ENCODE measurements around the gene INPP5J. TPM values are rescaled to one million over a fixed set of nuclear protein-coding genes. Genes with fewer than 3 reads are reported as not detected.
"Not testable (repeated sequence)": the region's sequence is repeated elsewhere in the genome, so short reads cannot be mapped to it uniquely, and the experiment has no call there.

INPP5J gene
- total RNA-seq, 1 experiment from 2014 or later = 4.2 TPM

DNA sequence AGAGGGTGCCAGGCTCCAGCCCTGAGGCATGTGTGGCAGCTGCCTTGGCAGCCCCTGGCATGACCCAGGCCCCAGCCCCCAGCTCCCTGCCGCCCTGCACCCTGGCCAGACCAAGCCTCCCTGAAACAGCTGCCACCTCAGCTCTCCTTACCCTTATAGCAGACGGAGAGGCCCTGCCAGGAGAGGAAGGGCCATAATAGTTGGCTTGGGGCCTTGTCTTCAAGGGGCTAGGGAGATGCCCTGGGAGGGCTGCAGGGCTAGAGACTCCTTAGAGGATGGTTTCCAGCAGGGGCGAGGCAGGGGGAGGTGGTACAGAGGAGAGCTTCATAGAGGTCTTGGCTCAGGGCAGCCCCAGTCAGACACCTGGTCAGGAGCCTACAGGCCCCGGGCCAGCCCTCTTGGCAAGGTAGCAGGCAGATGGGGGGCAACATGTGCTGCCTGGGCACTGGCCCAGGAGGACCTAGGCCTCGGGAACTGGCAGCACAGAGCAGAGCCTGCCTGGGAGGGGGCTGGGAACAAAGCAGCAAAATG is 28.7 kb upstream of the INPP5J start:
- intact Hi-C loops (cut with micrococcal nuclease; ENCODE audit: unreplicated experiment) = no loop called here
- no peaks in the 10 kb centered on the region for H3K9me3 Mint-ChIP-seq (ENCODE audit: low read depth, unreplicated experiment)
- H3K27ac Mint-ChIP-seq (ENCODE audit: unreplicated experiment) = no peak overlapping the region
- no TSS peak for BruUV-seq (replicated peaks)
- peaks cover 5% of the 10 kb centered on the region for H3K36me3 Mint-ChIP-seq (ENCODE audit: insufficient read depth, unreplicated experiment)
- TF ChIP-seq, protein P1, sequence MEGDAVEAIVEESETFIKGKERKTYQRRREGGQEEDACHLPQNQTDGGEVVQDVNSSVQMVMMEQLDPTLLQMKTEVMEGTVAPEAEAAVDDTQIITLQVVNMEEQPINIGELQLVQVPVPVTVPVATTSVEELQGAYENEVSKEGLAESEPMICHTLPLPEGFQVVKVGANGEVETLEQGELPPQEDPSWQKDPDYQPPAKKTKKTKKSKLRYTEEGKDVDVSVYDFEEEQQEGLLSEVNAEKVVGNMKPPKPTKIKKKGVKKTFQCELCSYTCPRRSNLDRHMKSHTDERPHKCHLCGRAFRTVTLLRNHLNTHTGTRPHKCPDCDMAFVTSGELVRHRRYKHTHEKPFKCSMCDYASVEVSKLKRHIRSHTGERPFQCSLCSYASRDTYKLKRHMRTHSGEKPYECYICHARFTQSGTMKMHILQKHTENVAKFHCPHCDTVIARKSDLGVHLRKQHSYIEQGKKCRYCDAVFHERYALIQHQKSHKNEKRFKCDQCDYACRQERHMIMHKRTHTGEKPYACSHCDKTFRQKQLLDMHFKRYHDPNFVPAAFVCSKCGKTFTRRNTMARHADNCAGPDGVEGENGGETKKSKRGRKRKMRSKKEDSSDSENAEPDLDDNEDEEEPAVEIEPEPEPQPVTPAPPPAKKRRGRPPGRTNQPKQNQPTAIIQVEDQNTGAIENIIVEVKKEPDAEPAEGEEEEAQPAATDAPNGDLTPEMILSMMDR (IDR thresholded peaks at IDR 0.05; ENCODE audit: unreplicated experiment) = no peak
- no peak for DNase-seq
- H3K27me3 Mint-ChIP-seq (ENCODE audit: unreplicated experiment) = no peaks in the 10 kb centered on the region
- CTCF ChIA-PET = interaction anchor here (1.4 kb wide), 1 partner anchor 9 kb away, joined by 5 read pairs; no protein-coding TSS in a partner anchor
- no peak overlapping the region for H3K4me3 Mint-ChIP-seq (ENCODE audit: low read depth, unreplicated experiment)
- no peaks in the 10 kb centered on the region for H3K4me1 Mint-ChIP-seq (ENCODE audit: low read depth, unreplicated experiment)

DNA sequence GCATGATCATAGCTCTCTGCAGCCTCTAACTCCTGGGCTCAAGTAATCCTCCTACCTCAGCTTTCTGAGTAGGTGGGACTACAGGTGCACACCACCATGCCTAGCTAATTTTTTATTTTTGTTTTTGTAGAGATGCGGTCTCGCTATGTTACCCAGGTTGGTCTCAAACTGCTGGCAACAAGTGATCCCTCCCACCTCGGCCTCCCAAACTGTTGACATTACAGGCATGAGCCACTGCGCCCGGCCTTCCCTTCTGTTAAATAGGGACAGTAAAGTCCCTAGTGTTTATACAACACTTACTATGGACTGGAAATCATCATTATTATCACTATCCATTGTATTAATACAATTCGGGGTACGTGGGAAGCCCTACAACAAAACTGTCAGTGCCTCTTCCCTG is 28.0 kb upstream of the INPP5J start:
- Mint-ChIP-seq H3K4me1 (ENCODE audit: low read depth, unreplicated experiment) (no peaks in the 10 kb centered on the region), H3K27me3 (ENCODE audit: unreplicated experiment) (no peaks in the 10 kb centered on the region), H3K9me3 (ENCODE audit: low read depth, unreplicated experiment) (no peaks in the 10 kb centered on the region), H3K4me3 (ENCODE audit: low read depth, unreplicated experiment) (no peak overlapping the region), H3K36me3 (ENCODE audit: insufficient read depth, unreplicated experiment) (peaks cover 5% of the 10 kb centered on the region), H3K27ac (ENCODE audit: unreplicated experiment) (no peak overlapping the region)
- DNase-seq = no peak
- no TSS peak for BruUV-seq (replicated peaks)
- intact Hi-C loops (cut with micrococcal nuclease; ENCODE audit: unreplicated experiment) = no loop called here
- CTCF ChIA-PET = interaction anchor here (1.4 to 1.8 kb wide), 2 partner anchors 8 to 13 kb away, joined by 5 to 8 read pairs; partner anchors contain the start of gene SELENOM
- TF ChIP-seq, protein P1 (IDR thresholded peaks at IDR 0.05; ENCODE audit: unreplicated experiment) = no peak

DNA sequence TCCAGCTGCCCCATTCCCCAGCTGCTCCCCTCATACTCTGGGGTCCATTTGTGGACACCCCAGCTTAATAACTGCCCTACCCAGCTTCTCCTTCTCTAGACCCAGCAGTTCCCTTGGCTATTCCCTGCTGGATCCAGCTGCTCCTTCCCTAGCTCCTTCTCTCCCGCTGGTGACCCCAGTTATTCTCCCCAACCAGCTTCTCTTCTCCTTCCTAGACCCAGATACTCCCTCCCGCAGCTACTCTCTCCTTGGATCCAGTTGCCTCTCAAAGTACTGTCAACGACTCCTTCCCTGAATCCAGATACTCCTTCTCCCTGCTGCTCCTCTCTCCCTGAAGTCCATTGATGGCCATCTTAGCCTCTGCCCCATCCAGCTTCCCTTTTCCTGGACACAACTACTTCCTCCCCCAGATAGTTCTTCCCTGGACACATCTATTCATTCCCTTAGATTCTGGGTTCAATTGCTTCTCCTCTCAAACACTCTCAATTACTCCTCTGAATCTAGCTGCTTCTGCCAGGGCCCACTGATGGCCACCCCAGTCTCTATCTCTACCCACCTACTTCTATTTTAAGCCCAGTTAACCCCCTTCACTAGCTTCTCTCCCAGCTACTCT is 27.0 kb upstream of the INPP5J start:
- CTCF ChIA-PET = interaction anchor here (1.0 to 1.8 kb wide), 2 partner anchors 12 to 15 kb away, joined by 4 to 8 read pairs; partner anchors contain the start of genes SELENOM and SMTN

DNA sequence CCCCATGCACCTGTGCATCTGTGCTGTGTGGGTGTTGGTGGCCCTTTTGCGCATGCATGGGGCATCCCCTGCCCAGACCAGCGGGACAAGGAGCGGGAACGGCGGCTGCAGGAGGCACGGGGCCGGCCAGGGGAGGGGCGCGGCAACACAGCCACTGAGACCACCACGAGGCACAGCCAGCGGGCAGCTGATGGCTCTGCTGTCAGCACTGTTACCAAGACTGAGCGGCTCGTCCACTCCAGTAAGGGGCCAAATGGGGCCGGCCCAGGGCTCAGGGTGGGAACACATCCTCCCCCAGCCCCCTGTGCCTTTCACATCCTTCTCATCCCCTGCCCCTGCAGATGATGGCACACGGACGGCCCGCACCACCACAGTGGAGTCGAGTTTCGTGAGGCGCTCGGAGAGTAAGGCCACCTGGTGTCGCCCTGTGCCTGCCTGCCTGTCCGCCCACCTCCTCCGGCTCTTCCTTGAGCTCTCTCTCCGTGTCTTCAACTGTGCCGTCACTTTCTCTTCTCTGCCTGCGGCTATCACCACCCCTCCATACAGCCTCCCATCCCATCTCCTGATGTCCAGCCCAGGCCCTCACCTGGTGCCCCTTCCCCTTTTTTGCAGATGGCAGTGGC is 26.0 kb upstream of the INPP5J start:
- H3K36me3 Mint-ChIP-seq (ENCODE audit: insufficient read depth, unreplicated experiment) = peaks cover 14% of the 10 kb centered on the region
- CTCF ChIA-PET = interaction anchor here (1.8 kb wide), 1 partner anchor 11 kb away, joined by 8 read pairs; the partner anchor contains the start of gene SELENOM
- TF ChIP-seq, protein P1 (IDR thresholded peaks at IDR 0.05; ENCODE audit: unreplicated experiment) = no peak
- H3K27me3 Mint-ChIP-seq (ENCODE audit: unreplicated experiment) = no peaks in the 10 kb centered on the region
- intact Hi-C loops (cut with micrococcal nuclease; ENCODE audit: unreplicated experiment) = no loop called here
- no peak for DNase-seq
- peaks cover 8% of the 10 kb centered on the region for H3K4me1 Mint-ChIP-seq (ENCODE audit: low read depth, unreplicated experiment)
- no peak overlapping the region for H3K4me3 Mint-ChIP-seq (ENCODE audit: low read depth, unreplicated experiment)
- H3K9me3 Mint-ChIP-seq (ENCODE audit: low read depth, unreplicated experiment) = no peaks in the 10 kb centered on the region
- no peak overlapping the region for H3K27ac Mint-ChIP-seq (ENCODE audit: unreplicated experiment)
- BruUV-seq (replicated peaks) = no TSS peak

More for the DNA sequence above, 27.0 kb upstream of the INPP5J start:
- H3K9me3 Mint-ChIP-seq (ENCODE audit: low read depth, unreplicated experiment) = no peaks in the 10 kb centered on the region
- BruUV-seq (replicated peaks) = no TSS peak
- no peak overlapping the region for H3K27ac Mint-ChIP-seq (ENCODE audit: unreplicated experiment)
- H3K27me3 Mint-ChIP-seq (ENCODE audit: unreplicated experiment) = no peaks in the 10 kb centered on the region
- H3K4me1 Mint-ChIP-seq (ENCODE audit: low read depth, unreplicated experiment) = no peaks in the 10 kb centered on the region
- intact Hi-C loops (cut with micrococcal nuclease; ENCODE audit: unreplicated experiment) = no loop called here
- DNase-seq = no peak
- TF ChIP-seq, protein P1 (IDR thresholded peaks at IDR 0.05; ENCODE audit: unreplicated experiment) = no peak
- peaks cover 5% of the 10 kb centered on the region for H3K36me3 Mint-ChIP-seq (ENCODE audit: insufficient read depth, unreplicated experiment)
- no peak overlapping the region for H3K4me3 Mint-ChIP-seq (ENCODE audit: low read depth, unreplicated experiment)

DNA sequence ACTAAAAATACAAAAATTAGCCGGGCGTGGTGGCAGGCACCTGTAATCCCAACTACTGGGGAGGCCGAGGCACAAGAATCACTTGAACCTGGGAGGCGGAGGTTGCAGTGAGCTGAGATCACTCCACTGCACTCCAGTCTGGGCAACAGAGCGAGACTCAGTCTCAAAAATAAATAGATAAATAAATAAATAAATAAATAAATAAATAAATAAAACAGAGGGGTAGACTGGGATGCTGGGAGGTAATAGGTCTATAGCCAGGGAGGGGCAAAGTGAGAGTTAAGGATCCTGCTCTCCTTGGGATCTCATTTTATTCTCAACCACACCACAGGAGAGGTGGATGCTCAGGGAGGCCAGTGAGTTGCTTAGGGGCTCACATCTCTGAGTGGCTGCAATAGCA is 25.2 kb upstream of the INPP5J start:
- H3K9me3 Mint-ChIP-seq (ENCODE audit: low read depth, unreplicated experiment); H3K4me1 Mint-ChIP-seq (ENCODE audit: low read depth, unreplicated experiment); H3K27ac Mint-ChIP-seq (ENCODE audit: unreplicated experiment); H3K4me3 Mint-ChIP-seq (ENCODE audit: low read depth, unreplicated experiment); H3K27me3 Mint-ChIP-seq (ENCODE audit: unreplicated experiment); CTCF ChIA-PET; DNase-seq; intact Hi-C loops (cut with micrococcal nuclease; ENCODE audit: unreplicated experiment); BruUV-seq (replicated peaks): not testable (repeated sequence)
- peaks cover 16% of the 10 kb centered on the region for H3K36me3 Mint-ChIP-seq (ENCODE audit: insufficient read depth, unreplicated experiment)

All from Calu3 (cell line).